ENCODE measurements around the gene PIM2. TPM values are rescaled to one million over a fixed set of nuclear protein-coding genes. Genes with fewer than 3 reads are reported as not detected.

PIM2 gene
- total and polyA plus RNA-seq, 2 of the 4 experiments (the other 2 are of a cell fraction): 7.3 to 9.4 TPM

- H4K8ac ChIP-seq (ENCODE audit: low read depth in 2 of 2, low read length in 2 of 2): peak overlapping the region in 1 of 2 experiments; percentile 7; a peak in 1 of 4 replicates
These were observed 42.8 kb upstream of the PIM2 start for GRCh38 chrX:48961585-48962091.

More at GRCh38 chrX:48961585-48962091, 42.8 kb upstream of the PIM2 start:
- Histone ChIP-seq H2BK5ac (ENCODE audit: low read depth, low read length, poor library complexity, severe bottlenecking) (no peak overlapping the region), H2AK9ac (replicated peaks; ENCODE audit: low read depth, low read length, poor library complexity) (peak overlapping the region; percentile 26), H3K79me1 (ENCODE audit: low read depth in 1 of 2, low read length in 2 of 2) (peaks cover 0 to 11% of the 10 kb centered on the region in 2 experiments; a peak in 2 of 4 replicates), H2BK120ac (ENCODE audit: low read depth, low read length) (no peak overlapping the region), H3K4ac (ENCODE audit: low read depth, low read length) (no peak overlapping the region), H3K9me1 (ENCODE audit: insufficient read depth, low read length) (no peaks in the 10 kb centered on the region; the same call in 1 of the 2 replicates), H2BK20ac (ENCODE audit: low read depth, low read length) (no peak overlapping the region), H3K9ac (ENCODE audit: low read depth, low read length) (no peak overlapping the region), H3K56ac (ENCODE audit: extremely low read depth, insufficient read depth, low read length) (no peak overlapping the region), H3K4me2 (ENCODE audit: low read depth, low read length) (no peak overlapping the region; the same call in 1 of the 2 replicates), H4K20me1 (ENCODE audit: insufficient read depth, low read length) (peaks cover 3% of the 10 kb centered on the region; the same call in 1 of the 2 replicates), H3K27ac (ENCODE audit: insufficient read depth, low read length) (no peak overlapping the region; the same call in 1 of the 2 replicates), H4K5ac (ENCODE audit: low read depth, low read length) (peak overlapping the region; percentile 32; the same call in 1 of the 2 replicates), H2BK15ac (ENCODE audit: low read depth, low read length) (no peak overlapping the region), H2AFZ (replicated peaks; ENCODE audit: low read length, poor library complexity) (peak overlapping the region; percentile 5), H3K4me1 (ENCODE audit: control insufficient read depth, insufficient read depth, low read length) (peaks cover 2% of the 10 kb centered on the region), H2AK5ac (ENCODE audit: low read depth, low read length) (no peak overlapping the region), H3K18ac (ENCODE audit: low read depth, low read length) (no peak overlapping the region), H3K14ac (replicated peaks; ENCODE audit: low read depth, low read length) (no peak overlapping the region), H3K36me3 (ENCODE audit: control insufficient read depth, insufficient read depth, low read length) (no peaks in the 10 kb centered on the region), H3K27me3 (ENCODE audit: control insufficient read depth, insufficient read depth, low read length) (no peaks in the 10 kb centered on the region), H4K91ac (ENCODE audit: insufficient read depth, low read depth, low read length) (no peak overlapping the region), H3K9me3 (ENCODE audit: control insufficient read depth, insufficient read depth, low read length) (no peaks in the 10 kb centered on the region), H3K23ac (ENCODE audit: low read depth, low read length) (no peak overlapping the region), H3K4me3 (ENCODE audit: insufficient read depth, low read depth, low read length) (no peak overlapping the region)
- intact Hi-C loops (cut with micrococcal nuclease): no loop called here
- WGBS, 2 experiments (ENCODE audit: extremely low coverage in 2 of 2, insufficient read length in 1 of 2): 30% methylated on average over 2 of the region's 5 CpGs; no CpG with 5 or more reads in 1 of the 2 experiments
- ChIA-PET POLR2A (ENCODE audit: unreplicated experiment) (no interaction called here), CTCF (interaction anchor here (1.5 kb wide), 1 partner anchor 10 kb away, joined by 4 read pairs; the partner anchor contains the start of gene KCND1)
- TF ChIP-seq ELK1 (IDR thresholded peaks at IDR 0.05; ENCODE audit: borderline replicate concordance, low read depth, low read length): no peak
- TF ChIP-seq MAFK (IDR thresholded peaks at IDR 0.05; ENCODE audit: low read depth, low read length): no peak
- no peak for TF ChIP-seq SMC3 (IDR thresholded peaks at IDR 0.05; ENCODE audit: low read depth, low read length)
- TF ChIP-seq RFX5 (IDR thresholded peaks at IDR 0.05; ENCODE audit: low read depth, low read length): no peak
- TF ChIP-seq RCOR1 (IDR thresholded peaks at IDR 0.05; ENCODE audit: insufficient replicate concordance, low read length): no peak
- no peak for TF ChIP-seq NFE2L2 (IDR thresholded peaks at IDR 0.05; ENCODE audit: low read depth, low read length)
- TF ChIP-seq CHD1 (IDR thresholded peaks at IDR 0.05; ENCODE audit: low read depth, low read length): no peak
- TF ChIP-seq RAD21 (IDR thresholded peaks at IDR 0.05; ENCODE audit: low read length): no peak
- TF ChIP-seq MAZ (IDR thresholded peaks at IDR 0.05; ENCODE audit: borderline replicate concordance, low read depth, low read length): no peak
- no peak for TF ChIP-seq FOS (IDR thresholded peaks at IDR 0.05; ENCODE audit: low read depth, low read length)
- TF ChIP-seq POLR2A (IDR thresholded peaks at IDR 0.05; ENCODE audit: low read depth, low read length): no peak
- no peak for TF ChIP-seq BHLHE40 (IDR thresholded peaks at IDR 0.05; ENCODE audit: low read depth, low read length)
- BruUV-seq (replicated peaks): no TSS peak
- in situ Hi-C loops (cut with MboI; ENCODE audit: low sequenced_read_pairs): loop anchor here (25.0 kb wide), 1 partner anchor 101 kb away; the partner anchor contains the start of genes CCDC120 and PRAF2
- dilution Hi-C loops (cut with HindIII; ENCODE audit: low sequenced_read_pairs, unreplicated experiment): no loop called here
- ATAC-seq (ENCODE audit: low read depth): no peak
- DNase-seq: peak; percentile 27
